ENCODE measurements around the gene ADH1C. TPM values are rescaled to one million over a fixed set of nuclear protein-coding genes. Genes with fewer than 3 reads are reported as not detected.

ADH1C gene
- total and polyA plus RNA-seq, 5 donors, result 1.2 to 4.3 (median 3.3) TPM

DNA sequence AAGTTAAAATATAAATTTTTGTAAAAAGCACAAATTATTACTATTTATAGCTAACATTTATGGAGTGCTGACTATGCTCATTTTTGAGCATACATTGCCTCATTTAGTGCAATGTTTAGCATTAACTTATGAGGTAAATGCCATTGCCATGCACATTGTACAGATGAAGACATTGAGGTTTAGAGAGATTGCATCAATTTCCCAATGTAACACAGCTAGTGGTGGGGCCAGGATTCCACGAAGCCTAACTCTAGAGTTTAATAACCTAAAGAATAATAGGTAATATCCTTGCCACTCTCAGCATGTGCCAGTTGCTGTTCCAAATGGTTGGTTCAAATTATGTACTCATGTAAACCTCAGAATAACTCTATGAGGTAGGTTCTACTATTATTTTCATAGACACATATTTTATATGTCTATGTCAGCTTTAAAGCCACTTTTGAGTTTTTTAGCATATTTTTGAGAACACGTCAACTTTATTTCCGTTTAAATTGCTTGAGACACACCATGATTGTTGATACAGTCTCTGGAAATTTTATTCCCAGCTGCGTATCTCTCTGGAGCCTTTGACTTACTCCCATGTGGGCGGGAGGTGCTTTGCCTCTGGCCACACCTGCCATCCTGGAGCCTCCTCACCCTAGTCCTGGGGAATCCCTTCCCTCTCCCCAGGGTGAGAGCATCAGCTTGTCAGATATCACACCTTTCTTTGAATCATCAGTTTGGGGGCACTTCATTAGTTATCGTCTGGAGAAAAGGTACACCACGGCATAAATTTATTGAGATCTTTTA lies 51.0 kb downstream of the ADH1C start:
- H3K4me1 ChIP-seq (ENCODE audit: control insufficient read depth, insufficient read depth, low read length), result no peaks in the 10 kb centered on the region
- H3K9me3 ChIP-seq (ENCODE audit: control insufficient read depth, low read length), result no peaks in the 10 kb centered on the region
- H3K4me3 ChIP-seq (ENCODE audit: low read length), result no peak overlapping the region
- WGBS, result 76% methylated on average over 7 of the region's 7 CpGs
- H3K27me3 ChIP-seq (ENCODE audit: control insufficient read depth, insufficient read depth), result no peaks in the 10 kb centered on the region
- peak overlapping the region; percentile 45 for H3K27ac ChIP-seq (ENCODE audit: low read length)
- ATAC-seq, result no peak
- intact Hi-C loops (cut with DNase I), result no loop called here
- DNase-seq, result no peak

DNA sequence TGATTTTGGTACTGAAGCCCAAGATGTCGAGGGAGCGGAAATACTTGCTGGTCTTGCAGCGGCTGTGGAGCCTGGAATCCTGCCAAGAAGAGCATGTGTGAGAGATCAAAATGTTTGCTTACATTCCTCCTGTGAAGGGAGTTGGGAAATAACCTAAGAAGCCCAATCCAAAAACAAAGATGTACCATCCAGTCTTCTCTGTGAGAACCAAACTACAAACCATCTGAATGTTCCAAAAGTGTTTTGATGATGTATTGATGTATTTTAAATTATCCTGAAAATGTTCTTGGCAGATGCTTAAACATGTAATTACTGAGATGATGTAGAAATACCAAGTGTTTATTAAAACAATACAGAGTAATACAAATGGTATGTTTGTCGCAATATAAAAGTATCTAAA lies 51.6 kb downstream of the ADH1C start:
- peak; percentile 84 to 91 (median 85) for DNase-seq
- Histone ChIP-seq H3K4me3 (ENCODE audit: low read length) (no peak overlapping the region), H3K27ac (ENCODE audit: low read length) (no peak overlapping the region), H3K9me3 (ENCODE audit: control insufficient read depth, low read length) (no peaks in the 10 kb centered on the region), H3K27me3 (ENCODE audit: control insufficient read depth, insufficient read depth) (no peaks in the 10 kb centered on the region), H3K4me1 (ENCODE audit: control insufficient read depth, insufficient read depth, low read length) (no peaks in the 10 kb centered on the region)
- peak; percentile 76 to 91 for ATAC-seq
- 26% methylated on average over 4 of the region's 4 CpGs for WGBS
- intact Hi-C loops (cut with DNase I), result no loop called here

DNA sequence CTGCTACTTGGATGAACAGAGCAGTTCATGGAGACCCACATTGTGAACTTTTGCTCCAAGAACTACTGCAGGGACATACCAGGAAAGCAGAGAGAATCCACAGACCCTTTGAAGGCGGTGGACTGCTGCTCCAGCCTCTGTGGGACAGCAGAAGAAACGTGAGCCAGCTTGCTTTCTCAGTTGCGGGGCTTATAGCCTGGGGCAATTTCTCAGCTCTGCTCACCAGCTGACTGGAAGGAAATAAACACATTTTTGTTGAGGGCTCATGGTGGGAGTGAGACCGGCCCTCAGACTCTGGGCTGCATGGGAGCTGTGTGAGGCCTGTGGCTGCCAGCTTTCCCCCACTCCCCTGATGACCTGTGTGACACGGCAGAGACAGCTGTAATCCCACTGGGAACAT lies 59.2 kb downstream of the ADH1C start:
- intact Hi-C loops (cut with DNase I), result no loop called here
- Histone ChIP-seq H3K9me3 (ENCODE audit: control insufficient read depth, low read length) (no peaks in the 10 kb centered on the region), H3K27me3 (ENCODE audit: control insufficient read depth, insufficient read depth) (no peaks in the 10 kb centered on the region), H3K27ac (ENCODE audit: low read length) (no peak overlapping the region), H3K4me3 (ENCODE audit: low read length) (no peak overlapping the region), H3K4me1 (ENCODE audit: control insufficient read depth, insufficient read depth, low read length) (no peaks in the 10 kb centered on the region)
- 80% methylated on average over 5 of the region's 5 CpGs for WGBS
- DNase-seq (no peak), ATAC-seq (no peak)

DNA sequence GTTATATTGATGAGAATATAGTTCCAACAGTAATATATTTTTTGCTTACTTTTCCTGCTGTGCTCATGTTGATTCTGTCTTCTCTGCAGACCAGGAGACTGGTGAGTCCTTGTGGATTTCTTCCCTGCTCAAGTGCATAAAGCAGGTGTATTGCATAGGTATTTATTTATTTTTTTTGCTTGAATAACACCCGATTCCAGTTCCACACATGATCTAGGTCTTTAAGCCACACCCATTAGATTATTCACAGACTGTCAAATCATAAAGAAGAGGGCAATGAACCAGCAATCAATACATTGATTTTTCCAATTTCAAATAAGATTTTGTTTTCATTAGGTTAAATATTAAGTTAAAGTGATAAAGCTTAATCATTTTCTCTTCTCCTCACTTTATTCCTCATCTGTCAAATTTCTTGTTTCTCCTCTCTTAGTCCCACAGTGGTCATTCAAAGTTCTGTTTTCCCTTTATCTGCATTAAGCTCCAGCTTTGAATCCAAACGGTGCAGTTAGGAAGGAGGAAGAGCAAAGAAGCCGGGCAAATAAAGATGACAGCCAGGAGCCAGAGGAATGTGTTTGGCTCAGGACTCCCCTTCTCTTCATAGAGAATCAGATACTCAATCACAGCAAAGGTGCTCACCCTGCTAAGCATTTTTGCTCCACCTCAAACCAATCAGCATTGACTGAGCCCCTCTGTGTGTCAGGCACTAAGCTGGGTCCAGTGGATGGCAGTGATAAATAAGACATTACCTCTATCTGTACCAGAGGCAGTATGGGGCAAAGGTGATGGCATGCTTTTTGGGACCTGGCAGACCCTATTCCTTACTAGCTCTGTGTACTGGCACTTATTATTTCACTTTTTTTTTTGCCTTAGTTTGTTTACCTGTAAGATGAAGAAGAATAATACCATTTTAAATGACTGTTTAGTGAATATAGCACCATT lies 61.4 kb downstream of the ADH1C start, which contains the start of gene ADH1A:
ADH1A (minus strand) TSS at position 138 of the 939 bp plus-strand sequence; CDS start at position 67, 71 bp downstream.
- intact Hi-C loops (cut with DNase I), result no loop called here
- H3K27ac ChIP-seq (ENCODE audit: low read length), result no peak within 1 kb of the TSS
- WGBS, result 60% methylated on average over 3 of the region's 3 CpGs
- no peaks in the 10 kb centered on the region for H3K4me1 ChIP-seq (ENCODE audit: control insufficient read depth, insufficient read depth, low read length)
- ATAC-seq (no peak), DNase-seq (no peak)
- H3K27me3 ChIP-seq (ENCODE audit: control insufficient read depth, insufficient read depth), result no peaks in the 10 kb centered on the region
- H3K4me3 ChIP-seq (ENCODE audit: low read length), result no peak within 1 kb of the TSS
- H3K9me3 ChIP-seq (ENCODE audit: control insufficient read depth, low read length), result no peaks in the 10 kb centered on the region

Other genes with a start within 250 kb of the ADH1C start
- gene ADH4, start 208.4 kb downstream of the ADH1C start, total RNA-seq, result under 1 TPM in 1 of 4 donors, not detected in 3; 0.42 TPM
- 0.48 TPM for gene ADH4, start 208.4 kb downstream of the ADH1C start, polyA plus RNA-seq
- not detected for gene ADH6, start 133.5 kb downstream of the ADH1C start, total RNA-seq
- not detected for gene ADH6, start 133.5 kb downstream of the ADH1C start, polyA plus RNA-seq
- gene ADH1A, start 61.8 kb downstream of the ADH1C start, total RNA-seq, result 1 to 10 TPM in 2 of 4 donors, under 1 TPM in 2; 0.74 to 1.5 (median 1.1) TPM
- gene ADH1A, start 61.8 kb downstream of the ADH1C start, polyA plus RNA-seq, result not detected
- 100 to 1,000 TPM; 197 to 343 (median 260) TPM for gene ADH1B, start 31.3 kb downstream of the ADH1C start, total RNA-seq
- 164 TPM for gene ADH1B, start 31.3 kb downstream of the ADH1C start, polyA plus RNA-seq
- gene ADH7, start 82.6 kb upstream of the ADH1C start, total RNA-seq, result not detected
- gene ADH7, start 82.6 kb upstream of the ADH1C start, polyA plus RNA-seq, result 0.02 TPM
- not detected for gene C4orf17, start 158.3 kb upstream of the ADH1C start, total RNA-seq
- not detected for gene C4orf17, start 158.3 kb upstream of the ADH1C start, polyA plus RNA-seq
- 1 to 10 TPM; 2.4 to 5.0 (median 3.9) TPM for gene TRMT10A, start 211.3 kb upstream of the ADH1C start, total RNA-seq
- 3.1 TPM for gene TRMT10A, start 211.3 kb upstream of the ADH1C start, polyA plus RNA-seq
- 1 to 10 TPM in 3 of 4 donors, under 1 TPM in 1; 0.96 to 1.3 (median 1.1) TPM for gene MTTP, start 222.1 kb upstream of the ADH1C start, total RNA-seq
- gene MTTP, start 222.1 kb upstream of the ADH1C start, polyA plus RNA-seq, result 0.59 TPM

Measured in right cardiac atrium (tissue), 5 donors.